ENCODE results near the gene SLC34A1.

Gene SLC34A1

DNA sequence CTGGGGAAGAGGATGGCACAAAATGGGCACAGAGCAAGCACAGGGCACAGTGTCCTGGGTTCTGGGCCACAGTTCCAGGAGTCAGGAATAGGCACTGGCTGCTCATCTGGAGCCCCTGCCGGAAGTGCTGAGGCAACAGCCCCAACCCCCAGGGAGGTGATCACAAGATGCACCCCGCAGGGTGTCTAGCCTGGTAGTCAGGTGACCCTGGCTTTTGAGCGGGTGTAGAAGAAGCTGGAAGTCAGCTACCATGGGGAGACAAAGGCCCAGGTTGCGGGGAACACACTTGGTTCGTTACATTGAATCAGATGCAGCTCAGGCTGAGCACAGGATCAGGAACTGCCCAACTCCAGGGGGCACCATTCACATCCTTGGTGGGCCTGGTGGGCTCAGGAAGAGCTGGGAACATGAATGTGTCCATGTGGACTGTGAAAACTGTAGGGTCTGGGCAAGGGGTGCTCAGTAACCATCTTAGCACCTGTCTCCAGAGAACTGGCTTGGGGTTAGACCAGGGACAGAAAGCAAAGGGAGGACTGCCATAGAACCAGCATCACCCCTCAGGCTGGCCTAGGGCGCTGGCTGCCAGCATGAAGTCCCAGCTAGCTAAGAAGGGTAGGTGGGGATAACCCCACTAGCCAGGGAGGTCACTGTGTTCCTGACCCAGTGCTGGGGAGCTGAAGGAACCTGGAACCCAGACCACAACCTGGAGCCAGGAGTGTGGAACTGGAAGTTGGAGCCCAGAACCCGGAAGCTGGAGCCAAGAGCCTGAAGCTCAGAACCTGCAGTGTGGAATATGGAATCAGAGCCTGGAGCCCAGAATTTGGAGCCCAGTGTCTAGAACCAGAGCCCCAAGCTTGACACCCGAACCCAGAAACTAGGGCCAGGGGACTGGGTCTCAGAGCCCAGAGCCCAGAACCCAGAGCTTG, 6.1 kb upstream of the SLC34A1 start:
- peaks cover 6% of the 10 kb centered on the region; the same call in 1 of the 2 replicates for H3K4me1 ChIP-seq (ENCODE audit: control insufficient read depth, insufficient read depth, low read length)
- ChIA-PET CTCF (interaction anchor here (0.5 to 4.2 kb wide), 17 partner anchors 8 to 412 kb away, joined by 3 to 39 read pairs (median 4); partner anchors contain the start of gene LMAN2), POLR2A (interaction anchor here (0.5 to 1.4 kb wide), 7 partner anchors 18 to 94 kb away, joined by 3 to 8 read pairs (median 3); partner anchors contain the start of gene GRK6)
- no peaks in the 10 kb centered on the region for H3K36me3 ChIP-seq (ENCODE audit: control insufficient read depth in 2 of 2, insufficient read depth in 1 of 2, low read length in 2 of 2)
- H3K4me3 ChIP-seq (ENCODE audit: low read depth, low read length) = no peak overlapping the region
- no peak overlapping the region for H3K27ac ChIP-seq (ENCODE audit: extremely low read depth, low read depth, low read length)
- TF ChIP-seq ZIC2 (tag by site-specific recombination; IDR thresholded peaks at IDR 0.05) (peak; percentile 81), ZNF311 (tag by site-specific recombination; IDR thresholded peaks at IDR 0.05; ENCODE audit: borderline replicate concordance) (no peak), ZBTB17 (tag by site-specific recombination; IDR thresholded peaks at IDR 0.05) (peak; percentile 12; the same call in 1 of the 2 replicates)
- TF ChIP-seq, protein P1, sequence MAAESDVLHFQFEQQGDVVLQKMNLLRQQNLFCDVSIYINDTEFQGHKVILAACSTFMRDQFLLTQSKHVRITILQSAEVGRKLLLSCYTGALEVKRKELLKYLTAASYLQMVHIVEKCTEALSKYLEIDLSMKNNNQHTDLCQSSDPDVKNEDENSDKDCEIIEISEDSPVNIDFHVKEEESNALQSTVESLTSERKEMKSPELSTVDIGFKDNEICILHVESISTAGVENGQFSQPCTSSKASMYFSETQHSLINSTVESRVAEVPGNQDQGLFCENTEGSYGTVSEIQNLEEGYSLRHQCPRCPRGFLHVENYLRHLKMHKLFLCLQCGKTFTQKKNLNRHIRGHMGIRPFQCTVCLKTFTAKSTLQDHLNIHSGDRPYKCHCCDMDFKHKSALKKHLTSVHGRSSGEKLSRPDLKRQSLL (tag by site-specific recombination; IDR thresholded peaks at IDR 0.05) = peak; percentile 64; the same call in 1 of the 2 replicates
- no peaks in the 10 kb centered on the region for H3K9me3 ChIP-seq (ENCODE audit: control insufficient read depth, insufficient read depth, low read depth, low read length)

- ChIA-PET CTCF (interaction anchor here (0.6 to 4.2 kb wide), 13 partner anchors 7 to 413 kb away, joined by 3 to 39 read pairs (median 4); no protein-coding TSS in a partner anchor), POLR2A (interaction anchor here (0.6 to 1.4 kb wide), 9 partner anchors 8 to 93 kb away, joined by 3 to 6 read pairs (median 3); partner anchors contain the start of gene GRK6)
- H3K36me3 ChIP-seq (ENCODE audit: control insufficient read depth in 2 of 2, insufficient read depth in 1 of 2, low read length in 2 of 2) = no peaks in the 10 kb centered on the region
- no peak overlapping the region for H3K27ac ChIP-seq (ENCODE audit: extremely low read depth, low read depth, low read length)
- H3K4me1 ChIP-seq (ENCODE audit: control insufficient read depth, insufficient read depth, low read length) = peaks cover 6% of the 10 kb centered on the region; the same call in 1 of the 2 replicates
- no peak overlapping the region for H3K4me3 ChIP-seq (ENCODE audit: low read depth, low read length)
- H3K9me3 ChIP-seq (ENCODE audit: control insufficient read depth, insufficient read depth, low read depth, low read length) = no peaks in the 10 kb centered on the region
- TF ChIP-seq ZNF211 (tag by site-specific recombination; IDR thresholded peaks at IDR 0.05; ENCODE audit: low read depth) = no peak
- TF ChIP-seq HOXA7 (CRISPR knock-in tag; IDR thresholded peaks at IDR 0.05; ENCODE audit: borderline replicate concordance) = no peak
- TF ChIP-seq ZNF624 (tag by site-specific recombination; IDR thresholded peaks at IDR 0.05) = peak; percentile 59; the same call in 1 of the 2 replicates
- no peak for TF ChIP-seq BCL11B (tag by site-specific recombination; IDR thresholded peaks at IDR 0.05; ENCODE audit: low read depth)
- no peak for TF ChIP-seq ZNF26 (tag by site-specific recombination; IDR thresholded peaks at IDR 0.05)
- TF ChIP-seq ZNF184 (tag by site-specific recombination; IDR thresholded peaks at IDR 0.05) = no peak
- TF ChIP-seq ZNF324 (tag by site-specific recombination; IDR thresholded peaks at IDR 0.05) = no peak
- no peak for TF ChIP-seq ZNF292 (tag by site-specific recombination; IDR thresholded peaks at IDR 0.05; ENCODE audit: borderline replicate concordance, low read depth)
- TF ChIP-seq ZNF776 (tag by site-specific recombination; IDR thresholded peaks at IDR 0.05; ENCODE audit: borderline replicate concordance) = peak; percentile 39; the same call in 1 of the 2 replicates
- TF ChIP-seq, protein P2, sequence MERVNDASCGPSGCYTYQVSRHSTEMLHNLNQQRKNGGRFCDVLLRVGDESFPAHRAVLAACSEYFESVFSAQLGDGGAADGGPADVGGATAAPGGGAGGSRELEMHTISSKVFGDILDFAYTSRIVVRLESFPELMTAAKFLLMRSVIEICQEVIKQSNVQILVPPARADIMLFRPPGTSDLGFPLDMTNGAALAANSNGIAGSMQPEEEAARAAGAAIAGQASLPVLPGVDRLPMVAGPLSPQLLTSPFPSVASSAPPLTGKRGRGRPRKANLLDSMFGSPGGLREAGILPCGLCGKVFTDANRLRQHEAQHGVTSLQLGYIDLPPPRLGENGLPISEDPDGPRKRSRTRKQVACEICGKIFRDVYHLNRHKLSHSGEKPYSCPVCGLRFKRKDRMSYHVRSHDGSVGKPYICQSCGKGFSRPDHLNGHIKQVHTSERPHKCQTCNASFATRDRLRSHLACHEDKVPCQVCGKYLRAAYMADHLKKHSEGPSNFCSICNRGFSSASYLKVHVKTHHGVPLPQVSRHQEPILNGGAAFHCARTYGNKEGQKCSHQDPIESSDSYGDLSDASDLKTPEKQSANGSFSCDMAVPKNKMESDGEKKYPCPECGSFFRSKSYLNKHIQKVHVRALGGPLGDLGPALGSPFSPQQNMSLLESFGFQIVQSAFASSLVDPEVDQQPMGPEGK (tag by site-specific recombination; IDR thresholded peaks at IDR 0.05) = 0 out of 2 replicates have a peak, but pooled peaks have one; percentile 13
- TF ChIP-seq, protein P3, sequence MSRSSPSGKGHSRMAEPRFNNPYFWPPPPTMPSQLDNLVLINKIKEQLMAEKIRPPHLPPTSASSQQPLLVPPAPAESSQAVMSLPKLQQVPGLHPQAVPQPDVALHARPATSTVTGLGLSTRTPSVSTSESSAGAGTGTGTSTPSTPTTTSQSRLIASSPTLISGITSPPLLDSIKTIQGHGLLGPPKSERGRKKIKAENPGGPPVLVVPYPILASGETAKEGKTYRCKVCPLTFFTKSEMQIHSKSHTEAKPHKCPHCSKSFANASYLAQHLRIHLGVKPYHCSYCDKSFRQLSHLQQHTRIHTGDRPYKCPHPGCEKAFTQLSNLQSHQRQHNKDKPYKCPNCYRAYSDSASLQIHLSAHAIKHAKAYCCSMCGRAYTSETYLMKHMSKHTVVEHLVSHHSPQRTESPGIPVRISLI (tag by site-specific recombination; IDR thresholded peaks at IDR 0.05) = peak; percentile 89
- no peak for TF ChIP-seq ZNF354C (tag by site-specific recombination; IDR thresholded peaks at IDR 0.05; ENCODE audit: borderline replicate concordance, low read depth)
- TF ChIP-seq WT1 (tag by site-specific recombination; IDR thresholded peaks at IDR 0.05) = 0 out of 2 replicates have a peak, but pooled peaks have one; percentile 16
- TF ChIP-seq ZNF398 (tag by site-specific recombination; IDR thresholded peaks at IDR 0.05) = no peak
- peak; percentile 43; the same call in 1 of the 2 replicates for TF ChIP-seq ZNF629 (tag by site-specific recombination; IDR thresholded peaks at IDR 0.05)
- TF ChIP-seq ZNF146 (tag by site-specific recombination; IDR thresholded peaks at IDR 0.05) = no peak
- TF ChIP-seq ZNF10 (tag by site-specific recombination; IDR thresholded peaks at IDR 0.05) = no peak; the same call in 1 of the 2 replicates
- TF ChIP-seq ZNF223 (tag by site-specific recombination; IDR thresholded peaks at IDR 0.05) = no peak
Measured at GRCh38 chr5:177378884-177379883, 5.0 kb upstream of the SLC34A1 start.

Data from HEK293 (cell line).